Aorta (tissue), 5 donors: ENCODE data around the gene RAB35. TPM values are rescaled to one million over a fixed set of nuclear protein-coding genes. Genes with fewer than 3 reads are reported as not detected.

Experiments
- ATAC-seq: fragments of 200-7000 bp; cut with Tn5 transposase; one replicate; pipeline ENCODE4 v1.9.1; 2022; ENCODE audit warnings: moderate library complexity; ENCODE audit not compliant: low FRiP score
- DNase-seq, 2 donors: peaks; one replicate each; pipeline ENCODE4 v3.0.0-alpha.2; 2020
- H3K27ac ChIP-seq, 2 donors: one replicate each; pipeline ENCODE4 v1.5.1; 2013; ENCODE audit warnings: low read length in 2 of 2, mild to moderate bottlenecking in 2 of 2, moderate library complexity in 2 of 2, control low read depth in 1 of 2, inconsistent platforms in 1 of 2, low read depth in 1 of 2
- H3K27me3 ChIP-seq, 2 donors: one replicate each; pipeline ENCODE4 v1.6.1; 2013; ENCODE audit warnings: control low read depth in 1 of 2, low read length in 1 of 2, mild to moderate bottlenecking in 1 of 2, moderate library complexity in 1 of 2; ENCODE audit not compliant: insufficient read depth in 2 of 2, control insufficient read depth in 1 of 2
- H3K36me3 ChIP-seq, 2 donors: one replicate each; pipeline ENCODE4 v1.6.1; 2013; ENCODE audit warnings: control low read depth in 1 of 2, low read length in 1 of 2, mild to moderate bottlenecking in 1 of 2; ENCODE audit not compliant: insufficient read depth in 2 of 2, control insufficient read depth in 1 of 2
- H3K4me1 ChIP-seq, 2 donors: one replicate each; pipeline ENCODE4 v1.6.1; 2013; ENCODE audit warnings: low read length in 2 of 2, control low read depth in 1 of 2, mild to moderate bottlenecking in 1 of 2, moderate library complexity in 1 of 2; ENCODE audit not compliant: insufficient read depth in 2 of 2, control insufficient read depth in 1 of 2
- H3K4me3 ChIP-seq, 2 donors: one replicate each; pipeline ENCODE4 v1.5.1; 2013; ENCODE audit warnings: low read length in 2 of 2, control low read depth in 1 of 2, mild to moderate bottlenecking in 1 of 2
- H3K9me3 ChIP-seq: one replicate; pipeline ENCODE4 v1.6.1; 2013; ENCODE audit warnings: mild to moderate bottlenecking, low read length; ENCODE audit not compliant: control insufficient read depth
- WGBS, 2 donors: extraction: QIAGEN DNeasy Blood & Tissue Kit; methylation state at CpG; one replicate each; pipeline ENCODE4 v1.1.7; 2013; 5-methylcytosine and 5-hydroxymethylcytosine counted together
- intact Hi-C, 2 donors: fragments of 100-400 bp; cut with DNase I; formaldehyde crosslinking; loops; one replicate each; pipeline versions ENCODE4 v1.14.2 to v1.15.0; 2022
- polyA plus RNA-seq, 2 donors: library from polyadenylated mRNA; stranded (reverse); fragments of 200-250 nt; gene quantifications; one replicate each; pipeline ENCODE4 v1.2.3, GENCODE V29; 2013
- total RNA-seq, 2 donors: library from RNA; stranded (reverse); fragmentation: NEBNext Ultra II Directional; extraction: Animal tissue kit (Norgen Biotek cat#: 25700); gene quantifications; one replicate each; pipeline ENCODE4 v1.2.1, GENCODE V29; 2021
- donor health status: healthy with polysubstance abuse.
- donor health status: Bipolar disorder and iron deficiency.
- donor health status: DM: no; HTN: no; CAD: no.
- donor health status: DM: no; HTN: no; CAD: no.
- donor health status: DM: yes; HTN: yes; CAD: no.

Gene RAB35
- total and polyA plus RNA-seq, 4 donors, result 15.7 to 52.6 (median 35.5) TPM

DNA sequence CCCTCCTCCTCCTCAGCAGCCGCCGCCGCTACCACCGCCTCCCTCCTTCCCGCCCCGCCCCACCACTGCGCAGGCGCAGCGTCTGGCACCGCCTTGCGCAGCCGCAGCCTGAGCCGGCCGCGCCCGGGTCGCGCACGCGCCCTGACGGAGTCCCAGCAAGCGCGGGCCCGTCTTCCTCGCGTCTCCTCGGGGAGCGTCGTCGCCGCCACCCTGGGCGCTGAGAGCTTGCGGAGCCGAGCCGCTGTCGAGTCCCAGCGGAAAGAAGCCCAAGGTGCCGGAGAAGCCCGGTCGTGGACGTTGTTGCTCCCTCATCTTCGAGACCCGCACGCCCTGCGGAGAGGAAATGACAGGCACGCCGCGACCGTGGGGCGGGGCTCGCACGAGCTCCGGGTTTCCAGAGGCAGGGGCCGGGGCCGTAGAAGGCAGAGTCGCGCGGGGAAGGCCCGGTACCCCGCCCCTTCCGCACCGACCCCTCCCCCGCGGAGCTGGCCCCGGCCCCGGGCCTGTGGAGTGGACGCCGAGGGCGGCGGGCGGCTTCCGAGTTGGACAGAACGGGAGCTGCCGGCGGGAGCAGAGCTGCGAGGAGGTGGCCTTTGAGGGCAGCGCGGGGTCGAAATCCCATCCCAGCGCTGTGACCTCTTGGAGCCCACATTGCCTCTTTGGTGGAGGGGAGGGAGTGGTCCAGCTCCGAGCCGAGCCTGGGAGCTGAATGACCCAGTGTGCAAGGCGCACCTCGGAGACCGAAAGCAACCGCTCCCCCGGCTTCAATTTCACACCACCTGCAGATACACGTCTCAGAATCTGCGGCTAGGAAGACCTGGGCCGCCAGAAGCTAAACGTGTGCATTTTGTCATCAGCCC lies 469 bp upstream of the RAB35 start:
- DNase-seq, result peak; percentile 97 to 99
- peak; percentile 97 for ATAC-seq
- Histone ChIP-seq H3K27me3 (no peaks in the 10 kb centered on the region), H3K27ac (peak overlapping the region in 1 of 2 donors; percentile 94), H3K4me3 (peak overlapping the region; percentile 76 to 88), H3K4me1 (peaks cover 5 to 10% of the 10 kb centered on the region in 2 donors), H3K36me3 (no peaks in the 10 kb centered on the region), H3K9me3 (no peaks in the 10 kb centered on the region)
- WGBS, 2 donors, result 0% methylated on average over 72 to 91 of the region's 91 CpGs
- intact Hi-C loops, result no loop called here

DNA sequence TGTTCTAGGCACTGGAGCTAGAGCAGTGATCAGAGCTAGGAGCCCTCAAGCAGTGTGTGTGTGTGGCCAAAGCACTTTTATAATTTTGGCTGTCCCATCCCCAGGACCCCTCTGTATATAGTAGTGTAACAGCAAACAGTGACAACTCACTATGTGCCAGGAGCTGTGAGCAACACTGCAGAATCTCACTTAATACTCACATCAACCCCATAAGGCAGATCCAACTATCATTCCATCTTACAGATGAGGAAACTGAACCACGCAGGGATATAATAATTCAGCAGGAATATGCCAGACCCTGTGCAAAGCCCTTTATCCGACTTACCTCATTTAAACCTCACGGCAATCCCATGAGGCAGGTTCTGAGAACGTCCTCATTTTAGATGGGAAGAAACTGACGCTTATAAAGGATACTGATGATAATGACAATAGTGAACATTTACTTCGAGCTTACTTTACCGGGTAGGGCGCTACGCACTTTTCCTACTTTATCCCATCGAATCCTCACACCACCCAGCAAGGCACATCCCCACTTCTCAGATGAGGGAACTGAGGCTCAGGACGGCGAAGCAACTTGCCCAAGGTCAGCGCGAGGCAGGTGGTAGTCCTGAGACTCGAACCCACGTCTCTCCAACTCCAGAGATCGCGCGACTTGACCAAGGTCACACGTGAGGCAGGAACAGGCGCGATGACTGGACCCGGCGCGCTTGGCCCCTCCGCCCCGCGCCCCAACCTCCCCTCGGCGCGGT lies 687 bp downstream of the RAB35 start:
- peaks cover 5 to 10% of the 10 kb centered on the region in 2 donors for H3K4me1 ChIP-seq
- H3K9me3 ChIP-seq, result no peaks in the 10 kb centered on the region
- peak overlapping the region; percentile 88 to 94 for H3K4me3 ChIP-seq
- intact Hi-C loops, result no loop called here
- H3K27ac ChIP-seq, result no peak overlapping the region
- ATAC-seq (no peak), DNase-seq (peak in 1 of 2 donors; percentile 54)
- H3K36me3 ChIP-seq, result no peaks in the 10 kb centered on the region
- no peaks in the 10 kb centered on the region for H3K27me3 ChIP-seq
- 15 to 16% methylated on average over 29 to 31 of the region's 31 CpGs for WGBS, 2 donors

DNA sequence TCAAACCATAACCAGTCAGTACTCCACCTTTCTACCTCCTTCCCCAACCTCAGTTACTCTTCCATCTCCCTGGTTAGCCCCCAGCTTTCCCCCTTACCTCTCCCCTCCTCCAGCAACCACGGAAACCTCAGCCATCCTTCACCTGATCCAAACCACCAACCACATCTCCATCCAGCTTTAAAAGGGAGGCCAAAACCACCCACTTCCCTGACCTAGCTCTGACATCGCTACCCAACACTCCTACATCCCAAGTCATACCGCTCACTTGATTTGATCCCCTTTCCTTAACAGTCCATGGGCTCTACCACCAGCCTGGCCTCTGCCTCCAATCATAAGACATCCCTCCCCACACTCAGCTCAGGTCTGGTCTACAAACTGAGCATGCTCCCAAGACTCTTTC lies 1.5 kb downstream of the RAB35 start:
- peaks cover 5 to 10% of the 10 kb centered on the region in 2 donors for H3K4me1 ChIP-seq
- H3K27me3 ChIP-seq, result no peaks in the 10 kb centered on the region
- DNase-seq, result no peak
- no peak overlapping the region for H3K27ac ChIP-seq
- ATAC-seq, result no peak
- H3K36me3 ChIP-seq, result no peaks in the 10 kb centered on the region
- WGBS, 2 donors, result 76 to 85% methylated on average over 3 of the region's 3 CpGs
- intact Hi-C loops, result no loop called here
- H3K9me3 ChIP-seq, result no peaks in the 10 kb centered on the region
- no peak overlapping the region for H3K4me3 ChIP-seq

DNA sequence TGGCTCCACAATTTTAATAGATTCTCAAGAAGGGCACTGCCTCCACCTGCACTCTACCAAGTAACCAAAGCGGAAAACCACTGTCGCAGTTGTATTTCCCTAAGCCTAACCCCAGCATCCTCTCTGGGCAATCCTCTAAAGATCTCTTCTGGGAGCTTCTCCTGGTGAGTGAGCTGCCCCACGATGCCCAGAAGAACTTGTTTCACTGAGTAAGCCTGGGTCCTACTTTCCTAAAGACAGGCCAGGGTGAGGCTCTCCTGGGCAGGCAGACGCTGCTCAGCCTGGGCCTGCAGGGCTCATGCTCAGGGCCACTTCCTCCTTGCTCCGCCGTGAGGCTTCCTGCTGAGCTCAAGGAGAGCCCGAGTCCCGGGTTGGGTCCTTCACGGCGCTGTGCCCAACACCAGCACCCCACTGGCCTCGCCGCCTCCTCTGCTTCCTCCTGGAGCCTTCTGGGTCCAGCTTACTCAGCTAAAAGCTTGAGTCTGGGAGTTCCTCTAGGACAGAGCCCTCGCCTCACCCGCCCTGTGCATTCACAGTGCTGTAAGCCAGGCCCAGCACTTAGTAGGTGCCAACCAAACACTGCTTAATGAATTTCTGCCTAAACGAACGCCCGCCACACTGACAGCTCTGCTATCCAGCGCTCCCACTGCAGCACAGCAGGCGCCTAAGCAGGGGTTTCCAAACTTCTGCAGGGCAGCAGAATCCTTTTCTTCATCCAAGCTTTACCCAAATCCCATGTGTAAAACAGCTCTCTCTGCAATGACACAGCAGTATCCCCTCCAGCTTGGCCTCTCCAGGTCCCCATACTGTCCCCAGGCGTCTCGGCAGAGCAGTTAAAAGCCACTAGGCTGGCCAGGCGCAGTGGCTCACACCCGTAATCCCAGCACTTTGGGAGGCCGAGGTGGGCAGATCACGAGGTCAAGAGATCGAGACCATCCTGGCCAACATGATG lies 5.7 kb downstream of the RAB35 start:
- H3K4me1 ChIP-seq, result peaks cover 3 to 10% of the 10 kb centered on the region in 2 donors
- H3K36me3 ChIP-seq, result no peaks in the 10 kb centered on the region
- ATAC-seq (peak; percentile 54), DNase-seq (peak; percentile 84 to 92)
- intact Hi-C loops, result no loop called here
- no peak overlapping the region for H3K27ac ChIP-seq
- H3K27me3 ChIP-seq, result no peaks in the 10 kb centered on the region
- H3K9me3 ChIP-seq, result no peaks in the 10 kb centered on the region
- WGBS, 2 donors, result 76 to 77% methylated on average over 26 of the region's 26 CpGs
- H3K4me3 ChIP-seq, result no peak overlapping the region

DNA sequence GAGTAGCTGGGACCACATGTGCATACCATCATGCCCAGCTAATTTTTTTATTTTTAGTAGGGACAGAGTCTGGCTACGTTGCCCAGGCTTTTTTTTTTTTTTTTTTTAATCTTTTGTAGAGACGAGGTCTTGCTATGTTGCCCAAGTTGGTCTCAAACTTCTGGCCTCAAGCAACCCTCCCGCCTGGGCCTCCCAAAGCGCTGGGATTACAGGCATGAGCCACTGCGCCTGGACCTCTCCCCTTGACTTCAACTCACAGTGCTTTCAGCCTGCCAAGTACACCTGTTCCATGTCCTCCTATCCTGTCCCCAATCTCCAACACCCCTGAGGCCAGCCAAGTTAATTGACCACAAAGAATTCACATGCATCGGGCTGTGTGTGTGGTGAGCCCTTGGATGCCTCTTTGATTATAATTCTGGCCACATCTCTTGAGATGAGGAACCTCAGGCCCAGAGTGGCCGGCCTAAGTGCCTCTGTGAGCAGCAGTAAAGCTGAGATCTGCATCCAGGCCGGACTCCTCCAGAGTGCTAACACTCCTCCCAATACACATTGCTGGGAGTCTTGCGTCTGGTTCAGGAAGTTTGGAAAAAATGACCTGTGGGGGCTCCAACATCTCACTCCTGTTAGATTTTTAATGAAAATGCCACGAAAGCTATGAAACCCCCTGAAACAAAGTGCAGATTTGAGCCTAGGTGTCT lies 6.8 kb downstream of the RAB35 start:
- no peak for DNase-seq
- WGBS, 2 donors, result 75 to 76% methylated on average over 10 of the region's 10 CpGs
- Histone ChIP-seq H3K27ac (no peak overlapping the region), H3K4me3 (no peak overlapping the region), H3K36me3 (no peaks in the 10 kb centered on the region), H3K9me3 (no peaks in the 10 kb centered on the region), H3K27me3 (no peaks in the 10 kb centered on the region), H3K4me1 (peaks cover 0 to 2% of the 10 kb centered on the region in 2 donors)
- no peak for ATAC-seq
- intact Hi-C loops, result no loop called here

DNA sequence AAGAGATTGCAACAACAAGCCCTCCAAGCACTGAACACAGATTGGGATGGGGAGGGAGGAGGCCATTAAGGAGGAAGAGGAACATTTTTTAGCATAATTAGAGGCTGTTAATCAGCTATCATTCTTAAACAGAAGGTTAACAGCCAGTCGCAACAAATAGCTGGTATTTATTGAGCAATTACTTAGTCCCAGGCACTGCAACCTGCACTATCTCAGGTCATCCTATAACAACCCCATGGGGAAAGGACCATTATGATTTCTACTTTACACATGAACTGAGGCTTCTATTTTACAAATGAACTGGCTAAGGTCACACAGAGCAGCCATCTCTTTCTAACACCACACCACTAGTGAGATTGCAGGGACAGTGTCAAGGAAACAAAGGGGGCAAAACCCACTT lies 10.4 kb downstream of the RAB35 start:
- Histone ChIP-seq H3K27me3 (no peaks in the 10 kb centered on the region), H3K36me3 (no peaks in the 10 kb centered on the region), H3K27ac (no peak overlapping the region), H3K4me1 (no peaks in the 10 kb centered on the region), H3K4me3 (no peak overlapping the region), H3K9me3 (no peaks in the 10 kb centered on the region)
- no peak for ATAC-seq
- 89% methylated on average over 1 of the region's 1 CpG for WGBS, 2 donors
- intact Hi-C loops, result no loop called here
- DNase-seq, result no peak

DNA sequence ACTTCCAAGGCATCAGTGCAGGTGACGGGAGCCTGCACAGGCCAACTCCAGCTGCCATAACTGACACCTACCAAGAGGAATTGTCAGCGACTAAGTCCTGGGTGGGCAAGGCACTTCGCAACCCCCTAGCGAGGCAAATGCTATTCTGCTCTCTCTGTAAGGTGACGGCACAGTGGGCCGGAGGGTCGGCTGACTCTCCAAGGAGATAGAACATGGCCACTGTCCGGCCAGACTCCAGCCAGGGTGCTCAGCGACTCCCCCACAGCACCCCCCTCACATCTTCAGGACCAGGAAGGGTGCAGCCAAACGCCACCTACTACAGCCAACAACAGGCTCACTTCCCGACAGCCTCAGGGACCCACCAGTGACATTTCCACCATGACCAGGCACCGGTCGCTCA lies 13.2 kb downstream of the RAB35 start:
- DNase-seq (no peak), ATAC-seq (no peak)
- Histone ChIP-seq H3K27ac (no peak overlapping the region), H3K4me3 (no peak overlapping the region), H3K9me3 (no peaks in the 10 kb centered on the region), H3K36me3 (no peaks in the 10 kb centered on the region), H3K27me3 (no peaks in the 10 kb centered on the region), H3K4me1 (no peaks in the 10 kb centered on the region)
- 94 to 96% methylated on average over 13 of the region's 13 CpGs for WGBS, 2 donors
- intact Hi-C loops, result no loop called here

DNA sequence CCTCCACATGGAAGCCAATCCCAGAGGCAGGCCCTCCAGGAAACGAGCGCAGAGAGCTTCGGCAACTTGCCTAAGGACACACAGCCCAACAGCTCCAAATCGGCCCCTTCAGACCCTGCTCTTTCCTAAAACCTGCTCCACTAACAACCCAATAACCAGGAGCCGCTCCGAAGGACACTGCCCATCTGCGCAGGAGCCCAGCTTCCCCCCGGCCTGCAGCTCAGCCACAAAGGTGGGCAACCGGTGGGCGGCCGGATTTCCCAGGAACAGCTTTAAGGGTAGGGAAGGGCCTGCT lies 13.6 kb downstream of the RAB35 start:
- H3K4me3 ChIP-seq, result no peak overlapping the region
- 95 to 97% methylated on average over 11 of the region's 11 CpGs for WGBS, 2 donors
- no peaks in the 10 kb centered on the region for H3K36me3 ChIP-seq
- DNase-seq (no peak), ATAC-seq (no peak)
- no peaks in the 10 kb centered on the region for H3K9me3 ChIP-seq
- no peak overlapping the region for H3K27ac ChIP-seq
- no peaks in the 10 kb centered on the region for H3K4me1 ChIP-seq
- intact Hi-C loops, result no loop called here
- H3K27me3 ChIP-seq, result no peaks in the 10 kb centered on the region
